C4-2B (cell line): Measurements from ENCODE around the gene PISD.

ENCODE experiments used
- CTCF ChIP-seq: fragments of 450-650 bp; conservative IDR thresholded peaks from 2 replicates; pipeline ENCODE4 v1.5.1; 2017; ENCODE audit warnings: mild to moderate bottlenecking
- ZFX ChIP-seq: fragments of 450-650 bp; IDR thresholded peaks from 2 replicates; pipeline ENCODE4 v1.6.1; 2017

- TF ChIP-seq CTCF (no peak), ZFX (no peak)
These were observed 34.7 kb downstream of the PISD start for GRCh38 chr22:31627223-31627731.
